ENCODE measurements around the gene ADGRG2.

- TF ChIP-seq POLR2A (IDR thresholded peaks at IDR 0.05; ENCODE audit: low read length) = no peak
- no peak for TF ChIP-seq GATA1 (IDR thresholded peaks at IDR 0.05; ENCODE audit: low read depth, low read length)
These were observed 36.6 kb downstream of the ADGRG2 start for GRCh38 chrX:19085666-19086065.
